T-helper 2 cell treated with Interferon-gamma antibody and Interleukin-4, amounts not matched to agents 5 μg/mL and 100 μg/mL, for 36 hours (primary cell): ENCODE data around the gene HAP1.
"Not testable (repeated sequence)": the region's sequence is repeated elsewhere in the genome, so short reads cannot be mapped to it uniquely, and the experiment has no call there.

Experiments used
- DNase-seq: peaks from one replicate; pipeline ENCODE4 v3.0.0; 2021; ENCODE audit warnings: low spot score
- H3K27ac Mint-ChIP-seq: one replicate; pipeline ENCODE4 v1.8.0; 2021; ENCODE audit warnings: mild to moderate bottlenecking, mixed read lengths
- H3K27me3 Mint-ChIP-seq: one replicate; pipeline ENCODE4 v1.8.0; 2021; ENCODE audit warnings: low read depth, mixed read lengths
- H3K36me3 Mint-ChIP-seq: one replicate; pipeline ENCODE4 v1.8.0; 2021; ENCODE audit warnings: low read depth, mixed read lengths
- H3K4me1 Mint-ChIP-seq: one replicate; pipeline ENCODE4 v1.8.0; 2021; ENCODE audit warnings: low read depth, mixed read lengths
- H3K4me3 Mint-ChIP-seq: one replicate; pipeline ENCODE4 v1.8.0; 2022; ENCODE audit warnings: mild to moderate bottlenecking, moderate library complexity, mixed read lengths
- H3K9me3 Mint-ChIP-seq: one replicate; pipeline ENCODE4 v1.8.0; 2021; ENCODE audit warnings: mixed read lengths

The HAP1 gene

GRCh38 chr17:41684035-41684434, 50.4 kb downstream of the HAP1 start:
- H3K4me1 Mint-ChIP-seq: peaks cover 33% of the 10 kb centered on the region
- H3K36me3 Mint-ChIP-seq: no peaks in the 10 kb centered on the region
- no peaks in the 10 kb centered on the region for H3K27me3 Mint-ChIP-seq
- DNase-seq: no peak
- H3K27ac Mint-ChIP-seq: no peak overlapping the region
- H3K9me3 Mint-ChIP-seq: no peaks in the 10 kb centered on the region
- no peak overlapping the region for H3K4me3 Mint-ChIP-seq

- no peak overlapping the region for H3K27ac Mint-ChIP-seq
- no peak for DNase-seq
- H3K4me3 Mint-ChIP-seq: no peak overlapping the region
- no peaks in the 10 kb centered on the region for H3K27me3 Mint-ChIP-seq
- peaks cover 38% of the 10 kb centered on the region for H3K4me1 Mint-ChIP-seq
- peaks cover 2% of the 10 kb centered on the region for H3K9me3 Mint-ChIP-seq
- H3K36me3 Mint-ChIP-seq: peaks cover 2% of the 10 kb centered on the region
Observed at GRCh38 chr17:41683441-41684007, 50.9 kb downstream of the HAP1 start.

- Mint-ChIP-seq H3K4me1 (peaks cover 41% of the 10 kb centered on the region), H3K27me3 (no peaks in the 10 kb centered on the region), H3K27ac (no peak overlapping the region), H3K36me3 (peaks cover 6% of the 10 kb centered on the region), H3K4me3 (no peak overlapping the region), H3K9me3 (peaks cover 7% of the 10 kb centered on the region)
- DNase-seq: no peak
Observed at GRCh38 chr17:41682631-41683030, 51.8 kb downstream of the HAP1 start.

- H3K27ac Mint-ChIP-seq: peak overlapping the region; percentile 51
- H3K27me3 Mint-ChIP-seq: no peaks in the 10 kb centered on the region
- H3K4me1 Mint-ChIP-seq: peaks cover 43% of the 10 kb centered on the region
Observed at GRCh38 chr17:41681776-41682175, 52.7 kb downstream of the HAP1 start.

GRCh38 chr17:41680426-41681040, 53.9 kb downstream of the HAP1 start:
- Mint-ChIP-seq H3K9me3 (peaks cover 10% of the 10 kb centered on the region), H3K36me3 (peaks cover 6% of the 10 kb centered on the region), H3K27ac (peak overlapping the region; percentile 80), H3K4me3 (no peak overlapping the region), H3K4me1 (peaks cover 51% of the 10 kb centered on the region), H3K27me3 (no peaks in the 10 kb centered on the region)
- DNase-seq: no peak

More at GRCh38 chr17:41681776-41682175, 52.7 kb downstream of the HAP1 start:
- H3K36me3 Mint-ChIP-seq: peaks cover 6% of the 10 kb centered on the region
- H3K9me3 Mint-ChIP-seq: peaks cover 7% of the 10 kb centered on the region
- no peak overlapping the region for H3K4me3 Mint-ChIP-seq
- no peak for DNase-seq

GRCh38 chr17:41679740-41680425, 54.6 kb downstream of the HAP1 start:
- Mint-ChIP-seq H3K27ac (peak overlapping the region; percentile 97), H3K4me3 (peak overlapping the region; percentile 84), H3K27me3 (no peaks in the 10 kb centered on the region), H3K36me3 (peaks cover 6% of the 10 kb centered on the region), H3K4me1 (peaks cover 51% of the 10 kb centered on the region), H3K9me3 (peaks cover 10% of the 10 kb centered on the region)
- no peak for DNase-seq

GRCh38 chr17:41678907-41679739, 55.3 kb downstream of the HAP1 start:
- Mint-ChIP-seq H3K4me1 (peaks cover 50% of the 10 kb centered on the region), H3K36me3 (peaks cover 6% of the 10 kb centered on the region), H3K27ac (peak overlapping the region; percentile 97), H3K27me3 (no peaks in the 10 kb centered on the region), H3K9me3 (peaks cover 10% of the 10 kb centered on the region), H3K4me3 (peak overlapping the region; percentile 84)
- DNase-seq: peak; percentile 82

- Mint-ChIP-seq H3K4me3 (peak overlapping the region; percentile 84), H3K27ac (peak overlapping the region; percentile 97), H3K4me1 (peaks cover 45% of the 10 kb centered on the region), H3K27me3 (no peaks in the 10 kb centered on the region), H3K36me3 (peaks cover 6% of the 10 kb centered on the region), H3K9me3 (peaks cover 10% of the 10 kb centered on the region)
- DNase-seq: no peak
Observed at GRCh38 chr17:41678411-41678906, 56.0 kb downstream of the HAP1 start.

- Mint-ChIP-seq H3K4me3 (no peak overlapping the region), H3K9me3 (peaks cover 10% of the 10 kb centered on the region), H3K36me3 (peaks cover 6% of the 10 kb centered on the region), H3K4me1 (peaks cover 49% of the 10 kb centered on the region), H3K27ac (peak overlapping the region; percentile 73), H3K27me3 (no peaks in the 10 kb centered on the region)
- no peak for DNase-seq
Observed at GRCh38 chr17:41676058-41676419, 58.4 kb downstream of the HAP1 start.

GRCh38 chr17:41675157-41676057, 59.0 kb downstream of the HAP1 start:
- not testable (repeated sequence) for DNase-seq, H3K36me3 Mint-ChIP-seq, H3K27me3 Mint-ChIP-seq, H3K27ac Mint-ChIP-seq, H3K9me3 Mint-ChIP-seq, H3K4me3 Mint-ChIP-seq
- H3K4me1 Mint-ChIP-seq: peaks cover 48% of the 10 kb centered on the region
